ENCODE measurements around the gene ICE2.

The ICE2 gene

GRCh38 chr15:60399246-60399915 lies 79.6 kb downstream of the ICE2 start:
- H3K4me1 ChIP-seq (ENCODE audit: control insufficient read depth in 2 of 2, insufficient read depth in 1 of 2, low read depth in 1 of 2, low read length in 2 of 2): peaks cover 17 to 19% of the 10 kb centered on the region in 2 donors
- no peak overlapping the region for H3K27ac ChIP-seq (replicated peaks; ENCODE audit: low read length)
- no peak overlapping the region for H3K4me3 ChIP-seq (ENCODE audit: low read length in 2 of 2)

GRCh38 chr15:60397772-60398445 lies 81.0 kb downstream of the ICE2 start, which contains the start of gene ANXA2:
TSS of gene ANXA2 (minus strand) at chr15:60397986. CDS start at chr15:60386075, 11,911 bp downstream.
- Histone ChIP-seq H2AFZ (ENCODE audit: low read length) (peak within 1 kb of the TSS; percentile 67), H3K79me1 (ENCODE audit: low read depth, low read length) (no peaks in the 10 kb centered on the region), H3K4me2 (ENCODE audit: insufficient read depth, low read length, poor library complexity, severe bottlenecking) (peak within 1 kb of the TSS; percentile 84), H3K4me1 (ENCODE audit: control insufficient read depth in 2 of 2, insufficient read depth in 1 of 2, low read depth in 1 of 2, low read length in 2 of 2) (peaks cover 22 to 28% of the 10 kb centered on the region in 2 donors), H3K18ac (ENCODE audit: low read length) (peak within 1 kb of the TSS; percentile 96), H4K8ac (ENCODE audit: low read depth, low read length) (no peak within 1 kb of the TSS), H3K9me3 (replicated peaks in 1 of 2; ENCODE audit: control insufficient read depth in 2 of 2, insufficient read depth in 1 of 2, low read depth in 1 of 2, low read length in 2 of 2) (no peaks in the 10 kb centered on the region), H3K36me3 (replicated peaks in 1 of 2; ENCODE audit: control insufficient read depth in 2 of 2, insufficient read depth in 2 of 2, low read length in 2 of 2) (no peaks in the 10 kb centered on the region), H3K9ac (ENCODE audit: low read depth, low read length, poor library complexity) (peak within 1 kb of the TSS; percentile 87), H2BK120ac (ENCODE audit: low read depth, low read length) (peak within 1 kb of the TSS; percentile 58), H3K4ac (ENCODE audit: low read length) (no peak within 1 kb of the TSS), H2BK5ac (ENCODE audit: low read length) (peak within 1 kb of the TSS; percentile 43), H3K27me3 (ENCODE audit: control insufficient read depth in 3 of 3, insufficient read depth in 3 of 3, low read depth in 1 of 3, low read length in 3 of 3) (peaks cover 0 to 13% (median 0%) of the 10 kb centered on the region in 3 experiments), H3K23ac (ENCODE audit: low read depth, low read length, poor library complexity) (peak within 1 kb of the TSS; percentile 92), H3K14ac (ENCODE audit: low read length) (peak within 1 kb of the TSS; percentile 82), H3K27ac (replicated peaks; ENCODE audit: low read length) (no peak within 1 kb of the TSS), H2BK12ac (ENCODE audit: low read length) (peak within 1 kb of the TSS; percentile 64), H2BK15ac (ENCODE audit: low read length) (peak within 1 kb of the TSS; percentile 60), H4K91ac (ENCODE audit: low read depth, low read length, poor library complexity) (peak within 1 kb of the TSS; percentile 25), H2AK5ac (ENCODE audit: low read depth, low read length) (peak within 1 kb of the TSS; percentile 73), H3K4me3 (ENCODE audit: low read length in 2 of 2) (peak within 1 kb of the TSS in 1 of 2 donors; percentile 86)
- WGBS, 2 donors (ENCODE audit: extremely low coverage in 2 of 2, insufficient read length in 2 of 2, insufficient replicate concordance in 1 of 2): no CpG with 5 or more reads among the region's 53 CpGs
- no peak for DNase-seq (ENCODE audit: low spot score)

More at GRCh38 chr15:60399246-60399915, 79.6 kb downstream of the ICE2 start:
- Histone ChIP-seq H3K14ac (ENCODE audit: low read length) (no peak overlapping the region), H3K18ac (ENCODE audit: low read length) (no peak overlapping the region), H3K36me3 (replicated peaks in 1 of 2; ENCODE audit: control insufficient read depth in 2 of 2, insufficient read depth in 2 of 2, low read length in 2 of 2) (no peaks in the 10 kb centered on the region), H2AK5ac (ENCODE audit: low read depth, low read length) (no peak overlapping the region), H3K9ac (ENCODE audit: low read depth, low read length, poor library complexity) (no peak overlapping the region), H4K8ac (ENCODE audit: low read depth, low read length) (no peak overlapping the region), H3K23ac (ENCODE audit: low read depth, low read length, poor library complexity) (no peak overlapping the region), H3K9me3 (replicated peaks in 1 of 2; ENCODE audit: control insufficient read depth in 2 of 2, insufficient read depth in 1 of 2, low read depth in 1 of 2, low read length in 2 of 2) (no peaks in the 10 kb centered on the region), H4K91ac (ENCODE audit: low read depth, low read length, poor library complexity) (no peak overlapping the region), H2BK12ac (ENCODE audit: low read length) (no peak overlapping the region), H2BK5ac (ENCODE audit: low read length) (no peak overlapping the region), H3K4ac (ENCODE audit: low read length) (no peak overlapping the region), H2BK15ac (ENCODE audit: low read length) (no peak overlapping the region), H2AFZ (ENCODE audit: low read length) (peak overlapping the region; percentile 67), H3K27me3 (ENCODE audit: control insufficient read depth in 3 of 3, insufficient read depth in 3 of 3, low read depth in 1 of 3, low read length in 3 of 3) (peaks cover 0 to 10% (median 0%) of the 10 kb centered on the region in 3 experiments), H2BK120ac (ENCODE audit: low read depth, low read length) (no peak overlapping the region), H3K79me1 (ENCODE audit: low read depth, low read length) (no peaks in the 10 kb centered on the region), H3K4me2 (ENCODE audit: insufficient read depth, low read length, poor library complexity, severe bottlenecking) (peak overlapping the region; percentile 84)
- DNase-seq (ENCODE audit: low spot score): no peak
- WGBS, 2 donors (ENCODE audit: extremely low coverage in 2 of 2, insufficient read length in 2 of 2, insufficient replicate concordance in 1 of 2): no CpG with 5 or more reads among the region's 21 CpGs

- no peak for DNase-seq (ENCODE audit: low spot score)
- peak overlapping the region; percentile 96 for H3K18ac ChIP-seq (ENCODE audit: low read length)
- peak overlapping the region; percentile 60 for H2BK15ac ChIP-seq (ENCODE audit: low read length)
- H3K27ac ChIP-seq (replicated peaks; ENCODE audit: low read length): no peak overlapping the region
- peak overlapping the region; percentile 73 for H2AK5ac ChIP-seq (ENCODE audit: low read depth, low read length)
- peak overlapping the region; percentile 14 for H2BK5ac ChIP-seq (ENCODE audit: low read length)
- no peak overlapping the region for H3K14ac ChIP-seq (ENCODE audit: low read length)
- H2AFZ ChIP-seq (ENCODE audit: low read length): no peak overlapping the region
- peak overlapping the region; percentile 92 for H3K23ac ChIP-seq (ENCODE audit: low read depth, low read length, poor library complexity)
- no peaks in the 10 kb centered on the region for H3K79me1 ChIP-seq (ENCODE audit: low read depth, low read length)
- no peak overlapping the region for H3K4ac ChIP-seq (ENCODE audit: low read length)
- no peak overlapping the region for H2BK120ac ChIP-seq (ENCODE audit: low read depth, low read length)
- peak overlapping the region; percentile 74 for H3K9ac ChIP-seq (ENCODE audit: low read depth, low read length, poor library complexity)
- no CpG with 5 or more reads among the region's 37 CpGs for WGBS, 2 donors (ENCODE audit: extremely low coverage in 2 of 2, insufficient read length in 2 of 2, insufficient replicate concordance in 1 of 2)
- H3K36me3 ChIP-seq (replicated peaks in 1 of 2; ENCODE audit: control insufficient read depth in 2 of 2, insufficient read depth in 2 of 2, low read length in 2 of 2): no peaks in the 10 kb centered on the region
- H4K91ac ChIP-seq (ENCODE audit: low read depth, low read length, poor library complexity): no peak overlapping the region
- peaks cover 26 to 28% of the 10 kb centered on the region in 2 donors for H3K4me1 ChIP-seq (ENCODE audit: control insufficient read depth in 2 of 2, insufficient read depth in 1 of 2, low read depth in 1 of 2, low read length in 2 of 2)
- peaks cover 0 to 13% (median 0%) of the 10 kb centered on the region in 3 experiments for H3K27me3 ChIP-seq (ENCODE audit: control insufficient read depth in 3 of 3, insufficient read depth in 3 of 3, low read depth in 1 of 3, low read length in 3 of 3)
- no peaks in the 10 kb centered on the region for H3K9me3 ChIP-seq (replicated peaks in 1 of 2; ENCODE audit: control insufficient read depth in 2 of 2, insufficient read depth in 1 of 2, low read depth in 1 of 2, low read length in 2 of 2)
- peak overlapping the region in 1 of 2 donors; percentile 86 for H3K4me3 ChIP-seq (ENCODE audit: low read length in 2 of 2)
- H2BK12ac ChIP-seq (ENCODE audit: low read length): peak overlapping the region; percentile 64
- no peak overlapping the region for H4K8ac ChIP-seq (ENCODE audit: low read depth, low read length)
- peak overlapping the region; percentile 84 for H3K4me2 ChIP-seq (ENCODE audit: insufficient read depth, low read length, poor library complexity, severe bottlenecking)
Measured at GRCh38 chr15:60396958-60397771, 81.8 kb downstream of the ICE2 start.

All from neuronal stem cell (in vitro differentiated cells).